A549 (cell line): ENCODE measurements around the gene ATF1. TPM values are rescaled to one million over a fixed set of nuclear protein-coding genes. Genes with fewer than 3 reads are reported as not detected.

Experiments used
- ATAC-seq, 2 experiments: fragments of 200-7000 bp in 1 of 2; fragments of >200 bp in 1 of 2; cut with Nextera tagmentation in 1 of 2; cut with Tn5 transposase in 1 of 2; 3 replicates each; pipeline versions ENCODE4 v1.8.0 to v1.9.1; 2018 to 2020; ENCODE audit warnings: mild to moderate bottlenecking in 1 of 2, moderate library complexity in 1 of 2
- CTCF ChIA-PET: fragments of 300-600 bp; sonication (Branson Sonifier 250); formaldehyde crosslinking; extraction: SDS; loops from one replicate; lab custom pipeline; 2021; ENCODE audit warnings: antibody characterized with exemption, inconsistent platforms; lab: Yijun Ruan, JAX
- POLR2A ChIA-PET: fragments of 350-600 bp; formaldehyde crosslinking; extraction: SDS; loops from one replicate; lab custom pipeline; 2021; ENCODE audit warnings: antibody characterized with exemption, inconsistent platforms; lab: Yijun Ruan, JAX
- DNase-seq, 2 experiments: peaks; one replicate each; pipeline versions ENCODE4 v3.0.0 to v3.0.0-alpha.2; 2011 to 2016; ENCODE audit warnings: low read depth in 1 of 2, low spot score in 1 of 2
- FAIRE-seq: peaks from 2 replicates; lab custom pipeline; 2011; peaks lifted over from hg19 to GRCh38; lab: Jason Lieb, UNC
- H3K27ac ChIP-seq, 2 experiments: fragments of >200 bp; sonication (Bioruptor Twin); formaldehyde crosslinking; 3 replicates each; pipeline ENCODE4 v1.5.1; 2016 to 2017
- H3K4me1 ChIP-seq: fragments of >200 bp; sonication (Bioruptor Twin); formaldehyde crosslinking; 3 replicates; pipeline ENCODE4 v1.6.1; 2016
- H3K4me2 ChIP-seq: fragments of >200 bp; sonication (Bioruptor Twin); formaldehyde crosslinking; 3 replicates; pipeline ENCODE4 v1.6.1; 2016
- H3K4me3 ChIP-seq: fragments of >200 bp; sonication (Bioruptor Twin); formaldehyde crosslinking; 3 replicates; pipeline ENCODE4 v1.5.1; 2016
- H3K9me3 ChIP-seq: fragments of >200 bp; sonication (Bioruptor Twin); formaldehyde crosslinking; 3 replicates; pipeline ENCODE4 v1.6.1; 2016
- BHLHE40 ChIP-seq: IDR thresholded peaks from 2 replicates; pipeline ENCODE4 v1.6.1; 2012; ENCODE audit warnings: low read depth, low read length, inconsistent platforms
- CBX8 ChIP-seq: fragments of 200-600 bp; sonication (generic); IDR thresholded peaks from 2 replicates; pipeline ENCODE4 v1.6.1; 2016
- CEBPB ChIP-seq, 2 experiments: fragments of >200 bp in 1 of 2; sonication (Bioruptor Twin) in 1 of 2; formaldehyde crosslinking in 1 of 2; IDR thresholded peaks; 2 replicates each; pipeline ENCODE4 v1.6.1; 2012 to 2016
- CHD2 ChIP-seq: fragments of 150-350 bp; IDR thresholded peaks from 2 replicates; pipeline ENCODE4 v1.6.1; 2014; ENCODE audit warnings: low read length; ENCODE audit not compliant: partially characterized antibody
- FOSB ChIP-seq: fragments of 250-450 bp; sonication (Bioruptor Pico); IDR thresholded peaks from 2 replicates; pipeline ENCODE4 v1.5.0; 2020; ENCODE audit warnings: mild to moderate bottlenecking, moderate library complexity
- FOXS1 ChIP-seq: fragments of 250-450 bp; sonication (Bioruptor Pico); IDR thresholded peaks from 2 replicates; pipeline ENCODE4 v1.5.0; 2020; ENCODE audit warnings: mild to moderate bottlenecking, moderate library complexity
- GATA3 ChIP-seq: IDR thresholded peaks from 2 replicates; pipeline ENCODE4 v1.6.1; 2012; ENCODE audit warnings: borderline replicate concordance
- HOXA7 ChIP-seq: fragments of 250-450 bp; sonication (Bioruptor Pico); IDR thresholded peaks from 2 replicates; pipeline ENCODE4 v1.5.0; 2020; ENCODE audit warnings: mild to moderate bottlenecking, moderate library complexity
- HOXB13 ChIP-seq: fragments of 250-450 bp; sonication (Bioruptor Pico); IDR thresholded peaks from 2 replicates; pipeline ENCODE4 v1.5.0; 2020; ENCODE audit warnings: low read depth, mild to moderate bottlenecking, moderate library complexity
- MAFK ChIP-seq: fragments of 450-650 bp; IDR thresholded peaks from 2 replicates; pipeline ENCODE4 v1.6.1; 2014; ENCODE audit not compliant: partially characterized antibody
- MYC ChIP-seq: IDR thresholded peaks from 2 replicates; pipeline ENCODE4 v1.6.1; 2012; ENCODE audit warnings: mild to moderate bottlenecking, inconsistent platforms, low read length, improper control_type of control experiment, borderline replicate concordance
- NFE2L2 ChIP-seq: fragments of 150-350 bp; conservative IDR thresholded peaks from 2 replicates; pipeline ENCODE4 v1.6.1; 2014; ENCODE audit warnings: low read length
- NPAS2 ChIP-seq: fragments of 250-450 bp; sonication (Bioruptor Pico); IDR thresholded peaks from 2 replicates; pipeline ENCODE4 v1.8.0; 2022; ENCODE audit warnings: mild to moderate bottlenecking, moderate library complexity, borderline replicate concordance
- POLR2A ChIP-seq: IDR thresholded peaks from 2 replicates; pipeline ENCODE4 v1.6.1; 2012; ENCODE audit warnings: mild to moderate bottlenecking, low read length
- RARB ChIP-seq: fragments of 250-450 bp; sonication (Bioruptor Pico); IDR thresholded peaks from 2 replicates; pipeline ENCODE4 v1.8.0; 2021; ENCODE audit warnings: mild to moderate bottlenecking, moderate library complexity
- RCOR1 ChIP-seq: fragments of 150-350 bp; IDR thresholded peaks from 2 replicates; pipeline ENCODE4 v1.6.1; 2014; ENCODE audit warnings: antibody characterized with exemption, low read length, low read depth
- RNF2 ChIP-seq: fragments of 200-600 bp; sonication (generic); IDR thresholded peaks from 2 replicates; pipeline ENCODE4 v1.6.1; 2016; ENCODE audit warnings: low read depth, mild to moderate bottlenecking, antibody characterized with exemption, moderate library complexity, borderline replicate concordance
- SREBF2 ChIP-seq: fragments of 450-650 bp; IDR thresholded peaks from 2 replicates; pipeline ENCODE4 v1.6.1; 2014; ENCODE audit warnings: mild to moderate bottlenecking, moderate library complexity
- TFCP2L1 ChIP-seq: fragments of 250-450 bp; sonication (Bioruptor Pico); IDR thresholded peaks from 2 replicates; pipeline ENCODE4 v1.5.0; 2021; ENCODE audit warnings: mild to moderate bottlenecking
- ZFP36 ChIP-seq: fragments of 450-650 bp; IDR thresholded peaks from 2 replicates; pipeline ENCODE4 v1.6.1; 2014; ENCODE audit warnings: borderline replicate concordance; ENCODE audit not compliant: partially characterized antibody
- WGBS: methylation state at CpG from one replicate; pipeline ENCODE4 v1.1.6; 2017; ENCODE audit errors: missing lambda C conversion rate; 5-methylcytosine and 5-hydroxymethylcytosine counted together
- polyA plus RNA-seq, 4 experiments: library from polyadenylated mRNA; depleted of rRNA in 3 of 4; stranded (reverse); fragments of >200 nt; fragmentation: RNase III in 1 of 4; extraction: RNeasy Plus Mini Kit Qiagen cat#74134 plus additional on column Dnase treatment in 1 of 4; gene quantifications; 2 replicates in 3 of 4; 3 replicates in 1 of 4; pipeline ENCODE4 v1.2.3, GENCODE V29; 2011 to 2017
- TF ChIP-seq, protein P1 (sequence below): fragments of 200-600 bp; sonication (generic); IDR thresholded peaks from 2 replicates; pipeline ENCODE4 v1.6.1; 2016; ENCODE audit warnings: antibody characterized with exemption, mild to moderate bottlenecking, moderate library complexity
- TF ChIP-seq, protein P2 (sequence below): fragments of >200 bp; sonication (Bioruptor Twin); formaldehyde crosslinking; IDR thresholded peaks from 2 replicates; pipeline ENCODE4 v1.6.1; 2016
- TF ChIP-seq, protein P3 (sequence below): IDR thresholded peaks from 2 replicates; pipeline ENCODE4 v1.6.1; 2012; ENCODE audit warnings: low read depth, borderline replicate concordance
- TF ChIP-seq, protein P4 (sequence below): fragments of 150-350 bp; IDR thresholded peaks from 2 replicates; pipeline ENCODE4 v1.6.1; 2014; ENCODE audit warnings: low read depth, mild to moderate bottlenecking, low read length

ATF1 gene
- polyA plus RNA-seq, 2 of the 4 experiments (the other 2 are of a cell fraction), result 34.2 to 77.1 TPM

DNA sequence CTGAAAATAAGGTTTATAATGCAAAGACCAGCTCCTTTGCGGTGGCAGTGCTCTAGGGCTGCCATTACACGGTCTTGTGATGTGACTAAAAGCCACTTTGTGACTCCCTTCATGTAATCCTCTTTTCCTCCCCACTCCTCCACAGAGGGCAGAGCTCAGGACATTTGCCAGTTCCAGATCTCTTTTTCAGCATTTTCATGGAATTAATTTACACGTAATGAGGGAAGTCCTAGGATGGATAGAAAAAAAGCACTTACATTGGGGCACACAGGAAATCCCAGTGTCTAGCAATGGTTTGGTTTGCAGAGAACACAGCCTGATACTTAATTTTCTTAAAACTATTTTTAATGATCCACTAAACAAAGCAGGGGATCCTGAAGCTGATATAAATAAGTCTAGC, 17.5 kb upstream of the ATF1 start:
- 95% methylated on average over 3 of the region's 3 CpGs for WGBS
- CTCF ChIA-PET, result interaction anchor here (0.6 to 2.2 kb wide), 3 partner anchors 11 to 336 kb away, joined by 3 to 6 read pairs (median 4); no protein-coding TSS in a partner anchor
- FAIRE-seq, result no peak
- Histone ChIP-seq H3K4me2 (no peak overlapping the region), H3K4me1 (no peaks in the 10 kb centered on the region), H3K4me3 (no peak overlapping the region), H3K9me3 (no peaks in the 10 kb centered on the region)
- TF ChIP-seq BHLHE40, result no peak
- TF ChIP-seq, protein P1, sequence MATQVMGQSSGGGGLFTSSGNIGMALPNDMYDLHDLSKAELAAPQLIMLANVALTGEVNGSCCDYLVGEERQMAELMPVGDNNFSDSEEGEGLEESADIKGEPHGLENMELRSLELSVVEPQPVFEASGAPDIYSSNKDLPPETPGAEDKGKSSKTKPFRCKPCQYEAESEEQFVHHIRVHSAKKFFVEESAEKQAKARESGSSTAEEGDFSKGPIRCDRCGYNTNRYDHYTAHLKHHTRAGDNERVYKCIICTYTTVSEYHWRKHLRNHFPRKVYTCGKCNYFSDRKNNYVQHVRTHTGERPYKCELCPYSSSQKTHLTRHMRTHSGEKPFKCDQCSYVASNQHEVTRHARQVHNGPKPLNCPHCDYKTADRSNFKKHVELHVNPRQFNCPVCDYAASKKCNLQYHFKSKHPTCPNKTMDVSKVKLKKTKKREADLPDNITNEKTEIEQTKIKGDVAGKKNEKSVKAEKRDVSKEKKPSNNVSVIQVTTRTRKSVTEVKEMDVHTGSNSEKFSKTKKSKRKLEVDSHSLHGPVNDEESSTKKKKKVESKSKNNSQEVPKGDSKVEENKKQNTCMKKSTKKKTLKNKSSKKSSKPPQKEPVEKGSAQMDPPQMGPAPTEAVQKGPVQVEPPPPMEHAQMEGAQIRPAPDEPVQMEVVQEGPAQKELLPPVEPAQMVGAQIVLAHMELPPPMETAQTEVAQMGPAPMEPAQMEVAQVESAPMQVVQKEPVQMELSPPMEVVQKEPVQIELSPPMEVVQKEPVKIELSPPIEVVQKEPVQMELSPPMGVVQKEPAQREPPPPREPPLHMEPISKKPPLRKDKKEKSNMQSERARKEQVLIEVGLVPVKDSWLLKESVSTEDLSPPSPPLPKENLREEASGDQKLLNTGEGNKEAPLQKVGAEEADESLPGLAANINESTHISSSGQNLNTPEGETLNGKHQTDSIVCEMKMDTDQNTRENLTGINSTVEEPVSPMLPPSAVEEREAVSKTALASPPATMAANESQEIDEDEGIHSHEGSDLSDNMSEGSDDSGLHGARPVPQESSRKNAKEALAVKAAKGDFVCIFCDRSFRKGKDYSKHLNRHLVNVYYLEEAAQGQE, result no peak
- no peak for TF ChIP-seq MAFK
- TF ChIP-seq, protein P2, sequence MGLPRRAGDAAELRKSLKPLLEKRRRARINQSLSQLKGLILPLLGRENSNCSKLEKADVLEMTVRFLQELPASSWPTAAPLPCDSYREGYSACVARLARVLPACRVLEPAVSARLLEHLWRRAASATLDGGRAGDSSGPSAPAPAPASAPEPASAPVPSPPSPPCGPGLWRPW, result no peak
- TF ChIP-seq SREBF2, result no peak
- TF ChIP-seq HOXB13 (CRISPR knock-in tag), result no peak
- TF ChIP-seq FOXS1, result no peak
- TF ChIP-seq NFE2L2, result no peak
- no peak for TF ChIP-seq ZFP36
- no peak for TF ChIP-seq HOXA7 (CRISPR knock-in tag)
- no peak for TF ChIP-seq TFCP2L1 (CRISPR knock-in tag)
- no peak for TF ChIP-seq POLR2A
- no peak for TF ChIP-seq RARB (CRISPR knock-in tag)
- TF ChIP-seq, protein P3, sequence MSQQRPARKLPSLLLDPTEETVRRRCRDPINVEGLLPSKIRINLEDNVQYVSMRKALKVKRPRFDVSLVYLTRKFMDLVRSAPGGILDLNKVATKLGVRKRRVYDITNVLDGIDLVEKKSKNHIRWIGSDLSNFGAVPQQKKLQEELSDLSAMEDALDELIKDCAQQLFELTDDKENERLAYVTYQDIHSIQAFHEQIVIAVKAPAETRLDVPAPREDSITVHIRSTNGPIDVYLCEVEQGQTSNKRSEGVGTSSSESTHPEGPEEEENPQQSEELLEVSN, result no peak
- no peak for TF ChIP-seq NPAS2
- TF ChIP-seq, all 56 proteins: peak for 0
- no peak for ATAC-seq
- no peak overlapping the region for H3K27ac ChIP-seq
- POLR2A ChIA-PET, result no interaction called here
- no peak for DNase-seq

DNA sequence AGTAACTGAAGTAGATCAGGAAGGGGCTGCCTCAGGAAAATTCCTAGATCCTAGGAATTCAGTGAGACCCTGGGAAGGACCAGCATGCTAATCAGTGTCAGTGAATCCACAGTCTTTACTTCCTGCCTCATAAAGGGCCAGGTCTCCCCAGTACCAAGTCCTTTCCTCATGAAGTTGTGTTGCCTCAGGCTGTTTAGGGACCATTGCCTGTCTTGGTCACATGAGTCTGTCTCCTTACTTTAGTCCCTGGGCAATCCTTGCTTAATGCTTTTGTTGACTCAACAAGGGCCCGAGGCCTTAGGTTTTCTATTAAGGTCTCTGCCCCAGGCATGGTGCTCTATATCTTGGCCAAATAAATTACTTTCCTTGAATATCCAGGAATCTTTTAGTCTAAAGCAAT, 16.1 kb upstream of the ATF1 start:
- TF ChIP-seq CHD2 (no peak), FOSB (no peak), RNF2 (no peak), CBX8 (no peak), HOXA7 (CRISPR knock-in tag) (no peak), ZFP36 (no peak), TFCP2L1 (CRISPR knock-in tag) (no peak), POLR2A (no peak), GATA3 (no peak), MAFK (no peak), RCOR1 (no peak), CEBPB (IDR thresholded peaks at IDR 0.05) (no peak), MYC (no peak)
- TF ChIP-seq, protein P4, sequence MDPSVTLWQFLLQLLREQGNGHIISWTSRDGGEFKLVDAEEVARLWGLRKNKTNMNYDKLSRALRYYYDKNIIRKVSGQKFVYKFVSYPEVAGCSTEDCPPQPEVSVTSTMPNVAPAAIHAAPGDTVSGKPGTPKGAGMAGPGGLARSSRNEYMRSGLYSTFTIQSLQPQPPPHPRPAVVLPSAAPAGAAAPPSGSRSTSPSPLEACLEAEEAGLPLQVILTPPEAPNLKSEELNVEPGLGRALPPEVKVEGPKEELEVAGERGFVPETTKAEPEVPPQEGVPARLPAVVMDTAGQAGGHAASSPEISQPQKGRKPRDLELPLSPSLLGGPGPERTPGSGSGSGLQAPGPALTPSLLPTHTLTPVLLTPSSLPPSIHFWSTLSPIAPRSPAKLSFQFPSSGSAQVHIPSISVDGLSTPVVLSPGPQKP, result no peak
- 88% methylated on average over 1 of the region's 1 CpG for WGBS
- CTCF ChIA-PET, result no interaction called here

More for the DNA sequence above, 16.1 kb upstream of the ATF1 start:
- Histone ChIP-seq H3K9me3 (no peaks in the 10 kb centered on the region), H3K4me3 (no peak overlapping the region), H3K27ac (no peak overlapping the region), H3K4me1 (0 out of 3 replicates have a peak, but pooled peaks cover 3% of the 10 kb centered on the region), H3K4me2 (no peak overlapping the region)
- ATAC-seq (no peak), DNase-seq (no peak), FAIRE-seq (no peak)
- POLR2A ChIA-PET, result no interaction called here
